Central memory CD4-positive, alpha-beta T cell (primary cell): ENCODE measurements around the gene HPCA.

Experiments used
- DNase-seq: peaks from one replicate; pipeline ENCODE4 v3.0.0; 2022

Gene HPCA

GRCh38 chr1:32939655-32940371 is 53.5 kb downstream of the HPCA start:
- DNase-seq, result no peak

DNA sequence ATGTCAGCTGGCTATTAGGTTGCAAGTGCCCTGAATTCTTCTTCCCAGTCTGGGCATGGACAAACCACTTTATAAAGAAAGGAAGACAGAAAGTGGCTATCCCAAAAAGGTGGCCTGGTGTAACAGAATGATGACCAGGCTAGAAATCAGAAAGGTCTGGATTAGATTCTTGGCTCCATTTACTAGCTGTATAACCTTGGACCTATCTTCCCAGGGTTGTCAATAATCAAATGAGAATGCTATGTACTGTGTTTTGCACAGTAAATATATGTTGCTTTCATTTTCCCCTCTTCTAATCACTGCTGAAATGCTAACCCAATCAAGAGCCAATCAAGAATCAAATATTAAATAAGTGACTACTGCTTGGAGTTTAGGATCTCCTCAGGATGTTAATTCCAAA is 57.9 kb downstream of the HPCA start:
- no peak for DNase-seq
